Mesenchymal stem cell (in vitro differentiated cells and primary cell): ENCODE measurements around the gene CMTM1.
"Not testable (repeated sequence)": the region's sequence is repeated elsewhere in the genome, so short reads cannot be mapped to it uniquely, and the experiment has no call there.

Experiments used
- DNase-seq: peaks from one replicate; pipeline ENCODE4 v3.0.0-alpha.2; 2013
- H2AFZ ChIP-seq: one replicate; pipeline ENCODE4 v1.6.1; 2013; ENCODE audit warnings: low read depth, mild to moderate bottlenecking, control low read depth, inconsistent platforms, low read length, moderate library complexity
- H2AK5ac ChIP-seq: 2 replicates; pipeline ENCODE4 v1.6.1; 2013; ENCODE audit warnings: low read length, moderate library complexity, mild to moderate bottlenecking, inconsistent platforms; ENCODE audit not compliant: severe bottlenecking
- H2BK120ac ChIP-seq: one replicate; pipeline ENCODE4 v1.6.1; 2013; ENCODE audit warnings: low read depth, mild to moderate bottlenecking, inconsistent platforms, low read length, moderate library complexity
- H2BK12ac ChIP-seq, 2 experiments: one replicate each; pipeline ENCODE4 v1.6.1; 2013; ENCODE audit warnings: inconsistent platforms in 2 of 2, low read length in 2 of 2, mild to moderate bottlenecking in 2 of 2, moderate library complexity in 2 of 2, control low read depth in 1 of 2
- H2BK15ac ChIP-seq: one replicate; pipeline ENCODE4 v1.6.1; 2013; ENCODE audit warnings: mild to moderate bottlenecking, low read depth, inconsistent platforms; ENCODE audit not compliant: poor library complexity, severe bottlenecking
- H2BK5ac ChIP-seq: 2 replicates; pipeline ENCODE4 v1.6.1; 2013; ENCODE audit warnings: low read depth, mild to moderate bottlenecking, low read length, control low read depth, inconsistent platforms; ENCODE audit not compliant: poor library complexity, severe bottlenecking
- H3K14ac ChIP-seq, 2 experiments: one replicate each; pipeline ENCODE4 v1.6.1; 2013; ENCODE audit warnings: inconsistent platforms in 2 of 2, low read length in 2 of 2, control low read depth in 1 of 2, mild to moderate bottlenecking in 1 of 2, moderate library complexity in 1 of 2
- H3K18ac ChIP-seq, 2 experiments: one replicate each; pipeline ENCODE4 v1.6.1; 2013; ENCODE audit warnings: inconsistent platforms in 2 of 2, low read length in 2 of 2, control low read depth in 1 of 2, low read depth in 1 of 2, mild to moderate bottlenecking in 1 of 2
- H3K23ac ChIP-seq, 2 experiments: one replicate each; pipeline ENCODE4 v1.6.1; 2013; ENCODE audit warnings: inconsistent platforms in 2 of 2, low read length in 2 of 2, mild to moderate bottlenecking in 2 of 2, moderate library complexity in 2 of 2, control low read depth in 1 of 2
- H3K27ac ChIP-seq: 2 replicates; pipeline ENCODE4 v1.5.1; 2013; ENCODE audit warnings: mild to moderate bottlenecking, moderate library complexity, low read length, control low read depth, inconsistent platforms; ENCODE audit not compliant: poor library complexity, severe bottlenecking
- H3K27me3 ChIP-seq, 2 experiments: 2 replicates each; pipeline versions ENCODE4 v1.6.1 to v1.7.0; 2013; ENCODE audit warnings: low read length in 2 of 2, mild to moderate bottlenecking in 2 of 2, moderate library complexity in 2 of 2, control low read depth in 1 of 2, inconsistent platforms in 1 of 2; ENCODE audit not compliant: control insufficient read depth in 1 of 2, insufficient read depth in 1 of 2
- H3K36me3 ChIP-seq, 2 experiments: 2 replicates each; pipeline versions ENCODE4 v1.6.1 to v1.7.0; 2013; ENCODE audit warnings: low read length in 2 of 2, control low read depth in 1 of 2, inconsistent platforms in 1 of 2, low read depth in 1 of 2, mild to moderate bottlenecking in 1 of 2; ENCODE audit not compliant: insufficient read depth in 2 of 2, control insufficient read depth in 1 of 2
- H3K4ac ChIP-seq, 2 experiments: one replicate each; pipeline ENCODE4 v1.6.1; 2013; ENCODE audit warnings: inconsistent platforms in 2 of 2, low read length in 2 of 2, mild to moderate bottlenecking in 2 of 2, moderate library complexity in 2 of 2, control low read depth in 1 of 2, low read depth in 1 of 2
- H3K4me1 ChIP-seq: 2 replicates; pipeline ENCODE4 v1.6.1; 2013; ENCODE audit warnings: low read depth, low read length, control low read depth; ENCODE audit not compliant: control insufficient read depth, insufficient read depth
- H3K4me2 ChIP-seq: 2 replicates; pipeline ENCODE4 v1.6.1; 2013; ENCODE audit warnings: low read length, mild to moderate bottlenecking, inconsistent platforms; ENCODE audit not compliant: poor library complexity, severe bottlenecking
- H3K4me3 ChIP-seq, 2 experiments: 2 replicates each; pipeline versions ENCODE4 v1.5.1 to v1.7.0; 2013; ENCODE audit warnings: low read length in 2 of 2, mild to moderate bottlenecking in 2 of 2, control low read depth in 1 of 2, low read depth in 1 of 2; ENCODE audit not compliant: insufficient read depth in 1 of 2
- H3K79me1 ChIP-seq: replicated peaks from 2 replicates; pipeline ENCODE4 v1.6.1; 2013; ENCODE audit warnings: mild to moderate bottlenecking, control low read depth, low read length, inconsistent platforms; ENCODE audit not compliant: poor library complexity, severe bottlenecking
- H3K9ac ChIP-seq: 2 replicates; pipeline ENCODE4 v1.7.0; 2013; ENCODE audit warnings: mild to moderate bottlenecking, low read length, moderate library complexity
- H3K9me3 ChIP-seq: 2 replicates; pipeline ENCODE4 v1.7.0; 2013; ENCODE audit warnings: mild to moderate bottlenecking, low read length; ENCODE audit not compliant: control insufficient read depth
- H4K8ac ChIP-seq: one replicate; pipeline ENCODE4 v1.6.1; 2013; ENCODE audit warnings: inconsistent platforms, mild to moderate bottlenecking, low read length, moderate library complexity
- H4K91ac ChIP-seq: one replicate; pipeline ENCODE4 v1.6.1; 2013; ENCODE audit warnings: mild to moderate bottlenecking, low read length, inconsistent platforms
- WGBS: methylation state at CpG from one replicate; pipeline ENCODE4 v1.1.7; 2013; ENCODE audit warnings: mixed read lengths; 5-methylcytosine and 5-hydroxymethylcytosine counted together

CMTM1 gene

DNA sequence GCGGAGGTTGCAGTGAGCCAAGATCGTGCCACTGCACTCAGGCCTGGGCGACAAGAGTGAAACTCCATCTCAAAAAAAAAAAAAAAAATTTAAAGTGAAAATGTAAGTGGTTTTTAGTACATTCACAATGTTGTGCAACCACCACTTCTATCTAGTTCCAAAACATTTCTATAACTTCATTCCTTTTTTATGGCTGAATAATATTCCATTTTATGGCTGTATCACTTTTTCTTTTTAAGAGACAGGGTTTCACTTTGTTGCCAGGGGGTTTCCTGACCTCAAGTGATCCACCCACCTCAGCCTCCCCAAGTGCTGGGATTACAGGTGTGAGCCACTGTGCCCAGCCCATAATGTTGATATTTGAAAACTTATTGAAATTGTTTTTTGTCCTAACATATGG, 26.6 kb downstream of the CMTM1 start:
- Histone ChIP-seq H2BK12ac (no peak overlapping the region), H4K91ac (no peak overlapping the region), H2BK120ac (no peak overlapping the region), H2AFZ (no peak overlapping the region), H3K9ac (no peak overlapping the region), H2BK15ac (no peak overlapping the region), H3K4me3 (no peak overlapping the region), H3K4me1 (peaks cover 4% of the 10 kb centered on the region), H4K8ac (no peak overlapping the region), H2AK5ac (no peak overlapping the region), H2BK5ac (no peak overlapping the region), H3K14ac (no peak overlapping the region), H3K27ac (no peak overlapping the region), H3K4ac (no peak overlapping the region), H3K9me3 (no peaks in the 10 kb centered on the region), H3K79me1 (no peaks in the 10 kb centered on the region), H3K36me3 (no peaks in the 10 kb centered on the region), H3K4me2 (no peak overlapping the region), H3K27me3 (peaks cover 0 to 15% of the 10 kb centered on the region in 2 experiments), H3K18ac (no peak overlapping the region), H3K23ac (no peak overlapping the region)
- 100% methylated on average over 1 of the region's 3 CpGs for whole genome bisulfite sequencing
- no peak for DNase-seq

DNA sequence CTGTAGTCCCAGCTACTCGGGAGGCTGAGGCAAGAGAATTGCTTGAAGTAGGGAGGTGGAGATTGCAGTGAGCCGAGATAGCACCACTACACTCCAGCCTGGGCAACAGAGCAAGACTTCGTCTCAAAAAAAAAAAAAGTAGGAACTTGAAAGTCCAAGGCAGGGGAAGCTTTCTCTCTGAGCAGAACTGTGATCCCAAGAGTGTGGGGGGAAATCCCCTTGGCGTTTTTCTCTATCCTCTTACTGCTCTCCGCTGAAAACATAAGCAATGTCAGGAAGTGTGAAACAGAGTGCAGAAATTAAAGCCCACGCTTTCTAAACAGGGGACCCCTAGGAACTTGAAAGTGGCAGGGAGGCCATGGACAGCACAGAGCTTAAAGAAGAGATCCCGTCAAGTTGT, 28.5 kb downstream of the CMTM1 start:
- Histone ChIP-seq H3K27ac (no peak overlapping the region), H3K4me3 (no peak overlapping the region)
- WGBS: 88% methylated on average over 7 of the region's 7 CpGs

DNA sequence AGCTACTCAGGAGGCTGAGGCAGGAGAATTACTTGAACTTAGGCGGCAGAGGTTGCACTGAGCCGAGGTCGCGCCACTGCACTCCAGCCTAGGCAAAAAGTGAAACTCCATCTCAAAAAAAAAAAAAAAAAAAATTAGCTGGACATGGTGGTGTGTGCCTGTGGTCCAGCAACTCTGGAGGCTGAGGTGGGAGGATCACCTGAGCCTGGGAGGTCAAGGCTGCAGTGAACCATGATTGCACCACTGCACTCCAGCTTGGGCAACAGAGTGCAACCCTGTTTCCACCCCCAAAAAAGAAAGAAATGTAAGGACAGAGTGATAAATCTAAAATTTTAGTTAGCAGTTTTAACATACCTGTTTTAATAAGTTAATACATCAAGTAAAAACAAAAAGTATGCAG, 30.3 kb downstream of the CMTM1 start:
- H3K9ac ChIP-seq, H2BK5ac ChIP-seq, H4K91ac ChIP-seq, H3K9me3 ChIP-seq, H2BK15ac ChIP-seq, H3K27ac ChIP-seq, H2BK120ac ChIP-seq, H3K4me3 ChIP-seq, H3K4ac ChIP-seq, H2AFZ ChIP-seq, H2AK5ac ChIP-seq, H3K4me1 ChIP-seq, DNase-seq, H3K18ac ChIP-seq, H3K23ac ChIP-seq, H3K14ac ChIP-seq, H3K79me1 ChIP-seq, H3K36me3 ChIP-seq, H4K8ac ChIP-seq, H3K4me2 ChIP-seq, H2BK12ac ChIP-seq: not testable (repeated sequence)
- WGBS: no CpG with 5 or more reads among the region's 4 CpGs
- H3K27me3 ChIP-seq: peaks cover 0 to 11% of the 10 kb centered on the region in 2 experiments

More for the DNA sequence above, 28.5 kb downstream of the CMTM1 start:
- Histone ChIP-seq H3K9ac (no peak overlapping the region), H2AFZ (no peak overlapping the region), H3K14ac (no peak overlapping the region), H4K8ac (no peak overlapping the region), H3K4ac (no peak overlapping the region), H3K23ac (no peak overlapping the region), H2BK15ac (no peak overlapping the region), H3K36me3 (no peaks in the 10 kb centered on the region), H4K91ac (no peak overlapping the region), H3K9me3 (no peaks in the 10 kb centered on the region), H3K4me1 (no peaks in the 10 kb centered on the region), H3K4me2 (no peak overlapping the region), H3K18ac (no peak overlapping the region), H2BK120ac (no peak overlapping the region), H2AK5ac (no peak overlapping the region), H2BK12ac (no peak overlapping the region), H3K79me1 (no peaks in the 10 kb centered on the region), H3K27me3 (peaks cover 0 to 15% of the 10 kb centered on the region in 2 experiments), H2BK5ac (no peak overlapping the region)
- no peak for DNase-seq

DNA sequence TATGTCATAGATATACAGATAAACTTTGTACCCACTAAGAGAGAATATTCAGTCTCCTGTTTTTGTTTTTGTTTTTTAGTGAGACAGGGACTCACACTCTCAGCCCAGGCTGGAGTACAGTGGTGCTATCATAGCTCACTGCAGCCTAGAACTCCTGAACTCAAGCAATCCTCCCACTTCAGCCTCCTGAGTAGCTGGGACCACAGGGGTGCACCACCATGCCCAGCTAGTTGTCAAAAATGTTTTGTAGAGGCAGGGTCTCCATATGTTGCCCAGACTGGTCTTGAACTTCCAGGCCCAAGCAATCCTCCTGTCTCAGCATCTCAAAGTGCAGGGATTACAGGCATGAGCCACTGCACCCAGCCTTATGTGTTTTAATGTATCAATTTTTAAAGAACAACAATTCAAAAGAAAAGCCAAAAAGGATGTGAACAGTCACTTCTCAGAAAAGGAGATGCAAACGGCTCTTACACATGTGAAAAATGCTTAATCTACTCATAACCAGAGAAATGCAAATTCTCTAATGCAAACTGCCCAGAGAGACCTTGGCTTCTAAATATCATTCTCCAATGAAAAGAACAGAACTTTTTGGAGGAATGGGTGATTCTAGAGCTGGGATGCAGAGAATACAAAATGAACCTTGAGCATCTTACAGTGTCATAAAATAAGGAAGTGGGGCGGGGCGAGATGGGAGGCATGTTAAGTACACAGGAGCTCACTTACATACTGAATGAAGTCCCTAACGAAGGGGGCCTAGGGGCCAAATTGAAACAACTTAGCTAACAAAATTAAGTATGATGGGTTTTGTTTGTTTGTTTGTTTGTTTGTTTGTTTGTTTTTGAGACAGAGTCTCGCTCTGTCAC, 31.0 kb downstream of the CMTM1 start:
- H2BK120ac ChIP-seq: no peak overlapping the region
- DNase-seq: no peak
- H3K4me1 ChIP-seq: peaks cover 5% of the 10 kb centered on the region
- no peak overlapping the region for H3K4me2 ChIP-seq
- no peak overlapping the region for H4K91ac ChIP-seq
- no peak overlapping the region for H2AK5ac ChIP-seq
- no peak overlapping the region for H2BK5ac ChIP-seq
- H2BK12ac ChIP-seq: no peak overlapping the region
- H3K9ac ChIP-seq: no peak overlapping the region
- H3K27me3 ChIP-seq: peaks cover 0 to 11% of the 10 kb centered on the region in 2 experiments
- H3K79me1 ChIP-seq: no peaks in the 10 kb centered on the region
- no peak overlapping the region for H4K8ac ChIP-seq
- no peak overlapping the region for H3K23ac ChIP-seq
- H3K4ac ChIP-seq: no peak overlapping the region
- H2BK15ac ChIP-seq: no peak overlapping the region
- no peaks in the 10 kb centered on the region for H3K36me3 ChIP-seq
- no peaks in the 10 kb centered on the region for H3K9me3 ChIP-seq
- WGBS: 88% methylated on average over 5 of the region's 5 CpGs
- H3K14ac ChIP-seq: no peak overlapping the region
- no peak overlapping the region for H3K27ac ChIP-seq
- H3K18ac ChIP-seq: no peak overlapping the region
- no peak overlapping the region for H3K4me3 ChIP-seq
- H2AFZ ChIP-seq: no peak overlapping the region
